ENCODE results near the gene RPEL1.
"Not testable (repeated sequence)": the region's sequence is repeated elsewhere in the genome, so short reads cannot be mapped to it uniquely, and the experiment has no call there.

Gene RPEL1

DNA sequence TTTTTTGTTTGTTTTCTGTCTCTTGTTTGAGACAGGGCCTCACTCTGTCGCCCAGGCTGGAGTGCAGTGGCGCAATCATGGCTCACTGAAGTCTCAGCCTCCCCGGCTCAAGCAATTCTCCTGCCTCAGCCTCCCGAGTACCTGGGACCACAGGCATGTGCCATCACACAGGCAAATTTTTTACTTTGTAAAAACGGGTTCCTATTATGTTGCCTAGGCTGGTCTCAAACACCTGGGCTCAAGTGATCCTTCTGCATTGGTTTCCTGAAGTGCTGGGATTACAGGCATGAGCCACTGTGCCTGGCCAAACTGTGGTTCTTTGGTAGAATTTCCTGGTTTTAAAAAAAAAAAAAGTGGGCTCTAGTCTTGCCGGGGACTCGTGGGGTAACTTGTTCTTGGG, at the start of gene RPEL1:
Gene RPEL1 (plus strand): TSS at position 301 of the 400 bp plus-strand sequence. CDS start 110 bp downstream, outside the sequence.
- not testable (repeated sequence) for DNase-seq

DNA sequence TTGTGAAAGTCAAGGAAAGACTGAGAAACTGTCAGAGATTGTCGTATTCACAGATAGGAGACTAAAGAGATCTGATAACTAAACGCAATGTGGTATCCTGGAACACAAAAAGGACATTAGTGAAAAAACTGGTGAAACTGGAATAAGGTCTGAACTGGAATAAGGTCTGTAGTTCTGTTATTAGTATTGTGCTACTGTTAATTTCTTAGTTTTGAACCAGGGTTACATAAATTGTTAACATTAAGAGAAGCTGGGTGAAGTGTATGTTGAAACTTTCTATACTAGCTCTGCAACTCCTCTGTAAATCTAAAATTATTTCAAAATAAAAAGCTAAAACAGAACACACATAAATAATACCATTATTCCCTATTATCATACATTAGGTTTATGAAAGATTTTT, 49.2 kb upstream of the RPEL1 start:
- no peak for DNase-seq

DNA sequence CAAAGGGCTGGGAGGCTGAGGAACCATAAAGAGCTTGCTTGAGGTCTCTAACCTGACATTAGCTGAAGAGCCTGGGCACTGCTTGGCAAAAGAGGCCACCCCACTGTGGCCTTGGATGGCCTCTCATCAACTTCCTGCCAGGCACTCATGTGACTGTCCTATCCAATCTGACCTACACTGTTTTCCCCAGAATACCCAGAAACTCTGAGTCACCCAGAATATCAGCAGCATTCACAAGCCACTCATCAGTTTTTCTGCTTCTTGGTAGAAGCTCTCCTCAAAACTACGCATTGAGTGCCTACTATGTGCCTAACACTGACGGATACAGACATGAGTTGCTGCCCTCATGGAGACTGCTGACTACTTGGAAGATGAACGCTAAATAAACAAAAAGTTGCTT, 48.5 kb upstream of the RPEL1 start:
- DNase-seq = no peak

DNA sequence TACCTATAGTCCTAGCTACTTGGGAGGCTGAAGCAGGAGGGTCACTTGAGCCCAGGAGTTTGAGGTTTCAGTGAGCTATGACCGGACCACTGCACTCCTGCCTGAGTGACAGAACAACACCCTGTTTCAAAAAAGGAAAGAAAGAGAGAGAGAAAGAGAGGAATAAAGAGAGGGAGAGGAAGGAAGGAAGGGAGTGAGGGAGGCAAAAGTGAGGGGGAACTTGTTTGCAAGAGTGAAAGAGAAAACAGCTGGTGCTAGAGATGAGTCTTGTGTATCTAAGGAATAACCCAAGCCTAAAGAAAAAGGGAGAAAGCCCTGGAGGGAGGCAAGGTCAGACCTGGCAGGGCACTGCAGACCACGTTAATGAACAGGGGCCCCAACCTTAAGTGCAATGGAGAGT, 47.8 kb upstream of the RPEL1 start:
- DNase-seq = no peak

DNA sequence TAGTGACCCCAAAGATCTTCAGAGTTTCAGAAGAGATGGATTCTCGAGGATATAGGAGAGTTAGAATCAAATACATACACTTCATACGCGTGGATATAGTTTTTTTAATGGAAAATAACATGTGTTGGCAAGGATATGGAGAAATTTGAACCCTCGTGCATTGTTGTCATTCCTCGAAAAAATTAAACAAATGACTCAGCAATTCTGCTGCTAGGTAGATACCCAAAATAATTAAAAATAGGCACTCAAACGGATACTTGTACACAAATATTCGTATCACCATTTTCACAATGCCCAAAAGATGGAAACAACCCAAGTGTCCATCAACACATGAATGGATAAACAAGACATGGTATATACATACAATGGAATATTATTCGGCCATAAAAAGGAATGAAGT, 47.0 kb upstream of the RPEL1 start:
- no peak for DNase-seq

DNA sequence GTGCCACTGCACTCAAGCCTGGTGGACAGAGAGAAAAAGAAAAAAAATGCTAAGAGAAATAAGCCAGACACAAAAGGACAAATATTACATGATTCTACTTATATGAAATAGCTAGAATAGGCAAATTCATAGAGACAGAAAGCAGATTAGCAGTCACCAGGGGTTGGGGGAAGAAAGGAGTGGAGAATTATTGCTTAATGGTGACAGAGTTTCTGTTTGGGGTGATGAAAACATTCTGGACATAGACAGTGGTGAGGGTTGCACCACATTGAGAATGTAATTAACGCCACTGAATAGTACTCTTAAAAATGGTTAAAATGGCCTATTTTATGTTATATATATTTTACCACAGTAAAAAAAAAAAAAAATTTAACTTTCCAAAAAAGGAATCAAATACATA, 46.2 kb upstream of the RPEL1 start:
- no peak for DNase-seq

DNA sequence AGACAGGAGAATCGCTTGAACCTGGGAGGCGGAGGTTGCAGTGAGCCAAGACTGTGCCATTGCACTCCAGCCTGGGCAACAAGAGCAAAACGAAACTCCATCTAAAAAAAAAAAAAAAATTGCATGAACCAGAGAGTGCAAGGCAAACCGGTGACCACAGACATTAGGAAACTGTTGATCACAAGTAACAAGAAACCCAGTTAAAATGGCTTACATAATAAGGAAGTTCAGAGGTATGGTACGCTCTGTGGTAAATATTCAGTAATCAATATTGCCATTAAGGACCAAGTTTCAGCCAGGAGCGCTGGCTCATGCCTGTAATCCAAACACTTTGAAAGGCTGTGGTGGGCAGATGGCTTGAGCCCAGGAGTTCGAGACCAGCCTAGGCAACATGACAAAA, 43.4 kb upstream of the RPEL1 start:
- DNase-seq = no peak

DNA sequence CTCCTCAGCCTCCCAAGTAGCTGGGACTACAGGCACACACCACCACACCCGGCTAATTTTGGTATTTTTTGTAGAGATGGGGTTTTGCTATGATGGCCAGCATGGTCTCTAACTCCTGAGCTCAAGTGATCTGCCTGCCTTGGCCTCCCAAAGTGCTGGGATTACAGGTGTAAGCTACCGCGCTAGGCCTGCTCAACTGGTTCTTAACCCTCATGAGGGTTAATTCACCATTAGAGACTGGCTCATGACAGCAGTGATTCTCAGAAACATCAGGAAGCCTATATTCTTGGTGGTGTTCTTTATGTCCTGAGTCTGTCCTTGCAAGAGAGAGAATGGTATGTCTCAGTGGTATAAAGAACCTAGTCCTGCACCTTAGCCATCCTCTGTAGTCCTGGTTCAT, 42.2 kb upstream of the RPEL1 start:
- DNase-seq = no peak

DNA sequence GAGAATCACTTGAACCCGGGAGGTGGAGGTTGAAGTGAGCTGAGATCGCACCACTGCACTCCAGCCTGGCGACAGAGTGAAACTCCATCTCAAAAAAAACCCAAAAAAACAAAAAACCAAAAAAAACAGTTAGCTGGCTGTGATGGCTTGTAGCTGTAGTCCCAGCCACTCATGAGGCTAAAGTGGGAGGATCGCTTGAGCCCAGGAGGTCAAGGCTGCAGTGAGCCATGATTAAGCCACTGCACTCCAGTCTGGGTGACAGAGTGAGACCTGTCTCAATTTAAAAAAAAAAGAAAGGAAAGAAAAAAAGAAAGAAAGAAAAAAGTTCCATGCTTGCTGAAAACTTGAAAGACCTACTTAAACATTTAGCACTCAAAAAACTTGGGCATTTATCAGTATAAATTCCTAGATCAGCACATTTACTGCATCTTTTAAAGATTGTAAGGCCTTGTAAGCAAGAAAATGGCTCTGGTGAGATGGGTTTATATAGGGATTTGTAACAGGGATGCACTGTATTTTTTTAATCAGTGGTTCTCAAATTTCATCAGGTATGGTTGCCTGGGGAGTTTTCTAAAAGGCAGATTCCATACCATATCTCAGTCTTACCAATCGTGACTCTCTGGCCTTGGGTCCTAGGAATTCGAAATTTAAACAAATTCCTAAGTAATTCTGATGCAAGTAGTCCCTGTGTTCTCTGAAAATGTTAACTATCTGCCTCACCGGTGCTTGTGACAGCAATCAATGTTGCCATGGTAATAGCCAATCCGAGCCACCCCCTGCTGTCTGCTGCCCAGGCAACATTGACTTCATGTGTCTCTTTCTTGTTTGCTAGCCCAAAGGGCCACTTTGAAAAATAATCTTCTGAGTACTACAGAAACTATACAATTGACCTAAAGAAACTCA, 41.1 kb upstream of the RPEL1 start:
- DNase-seq = no peak

DNA sequence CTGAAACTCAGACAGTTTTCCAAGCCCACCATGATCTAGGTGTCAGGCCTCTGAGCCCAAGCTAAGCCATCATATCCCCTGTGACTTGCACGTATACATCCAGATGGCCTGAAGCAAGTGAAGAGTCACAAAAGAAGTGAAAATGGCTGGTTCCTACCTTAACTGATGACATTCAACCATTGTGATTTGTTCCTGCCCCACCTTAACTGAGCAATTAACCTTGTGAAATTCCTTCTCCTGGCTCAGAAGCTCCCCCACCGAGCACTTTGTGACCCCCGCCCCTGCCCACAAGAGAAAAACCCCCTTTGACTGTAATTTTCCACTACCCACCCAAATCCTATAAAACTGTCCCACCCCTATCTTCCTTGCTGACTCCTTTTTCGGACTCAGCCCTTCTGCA, 40.3 kb upstream of the RPEL1 start:
- DNase-seq = not testable (repeated sequence)

DNA sequence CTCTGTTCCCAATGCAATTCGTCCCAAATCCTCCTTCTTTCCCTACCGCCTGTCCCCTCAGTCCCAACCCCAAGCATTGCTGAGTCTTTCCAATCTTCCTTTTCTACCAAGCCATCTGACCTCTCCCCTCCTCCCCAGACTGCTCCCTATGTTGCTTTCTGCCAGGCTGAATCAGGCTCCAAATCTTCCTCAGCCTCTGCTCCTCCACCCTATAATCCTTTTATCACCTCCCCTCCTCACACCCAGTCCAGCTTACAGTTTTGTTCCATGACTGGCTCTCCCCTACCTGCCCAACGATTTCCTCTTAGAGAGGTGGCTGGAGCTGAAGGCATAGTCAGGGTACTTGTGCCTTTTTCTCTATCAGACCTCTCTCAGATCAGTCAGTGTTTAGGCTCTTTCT, 39.0 kb upstream of the RPEL1 start:
- DNase-seq = not testable (repeated sequence)

DNA sequence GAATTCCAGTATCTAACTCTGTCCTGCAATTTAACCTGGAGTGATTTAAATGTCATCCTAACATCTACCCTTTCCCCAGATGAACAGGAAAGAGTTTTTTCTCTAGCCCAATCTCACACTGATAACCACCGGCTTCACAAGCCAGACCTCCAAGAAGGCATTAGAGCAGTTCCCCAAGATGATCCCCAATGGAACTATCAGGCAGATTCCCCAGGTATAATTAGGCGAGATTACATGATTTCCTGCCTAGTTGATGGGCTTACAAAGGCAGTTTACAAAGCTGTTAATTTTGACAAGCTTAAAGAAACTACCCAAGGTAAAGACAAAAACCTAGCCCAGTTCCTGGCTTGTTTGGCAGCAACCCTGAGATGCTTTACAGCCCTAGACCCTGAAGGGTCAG, 38.5 kb upstream of the RPEL1 start:
- DNase-seq = no peak

DNA sequence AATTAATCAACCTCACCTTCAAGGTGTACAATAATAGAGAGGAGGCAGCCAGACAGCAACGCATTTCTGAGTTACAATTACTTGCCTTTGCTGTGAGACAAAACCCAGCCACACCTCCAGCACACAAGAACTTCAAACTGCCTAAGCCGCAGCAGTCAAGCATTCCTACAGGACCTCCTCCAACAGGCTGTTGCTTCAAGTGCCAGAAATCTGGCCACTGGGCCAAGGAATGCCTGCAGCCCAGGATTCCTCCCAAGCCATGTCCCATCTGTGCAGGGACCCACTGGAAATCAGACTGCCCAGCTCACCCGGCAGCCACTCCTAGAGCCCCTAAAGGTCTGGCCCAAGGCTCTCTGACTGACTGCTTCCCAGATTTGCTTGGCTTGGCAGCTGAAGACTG, 38.0 kb upstream of the RPEL1 start:
- DNase-seq = not testable (repeated sequence)

DNA sequence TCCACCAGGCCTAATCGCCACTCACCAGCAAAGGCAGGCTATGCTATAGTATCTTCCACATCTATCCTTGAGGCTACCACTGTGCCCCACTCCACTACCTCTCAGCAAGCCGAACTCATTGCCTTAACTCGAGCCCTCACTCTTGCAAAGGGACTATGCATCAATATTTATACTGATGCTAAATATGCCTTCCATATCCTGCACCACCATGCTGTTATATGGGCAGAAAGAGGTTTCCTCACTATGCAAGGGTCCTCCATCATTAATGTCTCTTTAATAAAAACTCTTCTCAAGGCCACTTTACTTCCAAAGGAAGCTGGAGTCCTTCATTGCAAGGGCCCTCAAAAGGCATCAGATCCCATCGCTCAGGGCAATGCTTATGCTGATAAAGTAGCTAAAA, 35.4 kb upstream of the RPEL1 start:
- not testable (repeated sequence) for DNase-seq

DNA sequence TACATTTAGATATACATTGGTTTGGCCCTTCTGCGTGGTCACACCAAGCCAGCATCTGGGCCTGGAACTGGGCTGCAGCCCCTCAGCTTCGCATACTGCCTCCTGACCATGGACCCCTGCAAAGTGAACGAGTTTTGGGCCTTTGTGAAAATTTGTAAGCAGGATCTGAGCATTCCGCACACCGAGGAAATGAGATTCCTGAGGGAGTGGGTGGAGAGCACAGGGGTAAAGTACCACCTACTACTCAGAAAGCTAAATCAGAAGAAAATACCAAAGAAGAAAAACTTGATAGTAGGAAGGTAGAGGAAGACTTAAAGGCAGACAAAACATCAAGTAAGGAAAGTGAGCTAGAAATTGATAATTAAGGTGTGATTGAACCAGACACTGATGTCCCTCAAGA, 30.1 kb upstream of the RPEL1 start:
- DNase-seq = no peak

DNA sequence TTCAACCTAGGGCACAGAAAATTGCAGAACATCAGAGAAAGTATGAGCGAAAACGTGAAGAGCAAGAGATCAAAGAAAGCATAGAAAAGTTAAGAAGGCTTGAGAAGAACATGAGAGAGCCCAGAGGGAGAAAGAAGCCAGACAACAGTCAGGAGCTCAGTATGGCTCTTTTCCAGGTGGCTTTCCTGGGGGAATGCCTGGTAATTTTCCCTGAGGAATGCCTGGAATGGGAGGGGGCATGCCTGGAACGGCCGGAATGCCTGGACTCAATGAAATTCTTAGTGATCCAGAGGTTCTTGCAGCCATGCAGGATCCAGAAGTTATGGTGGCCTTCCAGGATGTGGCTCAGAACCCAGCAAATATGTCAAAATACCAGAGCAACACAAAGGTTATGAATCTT, 29.3 kb upstream of the RPEL1 start:
- not testable (repeated sequence) for DNase-seq

DNA sequence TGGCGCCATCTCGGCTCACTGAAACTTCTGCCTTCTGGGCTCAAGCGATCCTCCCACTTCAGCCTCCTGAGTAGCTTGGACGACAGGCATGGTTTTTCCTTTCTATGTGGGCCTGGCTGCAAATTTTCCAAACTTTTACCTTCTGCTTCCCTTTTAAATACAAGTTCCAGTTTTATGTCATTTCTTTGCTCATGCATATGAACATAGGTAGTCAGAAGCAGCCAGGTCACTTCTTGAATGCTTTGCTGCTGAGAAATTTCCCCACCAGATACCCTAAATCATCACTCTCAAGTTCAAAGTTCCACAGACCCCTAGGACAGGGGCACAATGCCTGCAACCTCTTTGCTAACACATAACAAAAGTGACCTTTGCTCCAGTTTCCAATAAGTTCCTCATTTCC, 21.6 kb upstream of the RPEL1 start:
- DNase-seq = no peak

DNA sequence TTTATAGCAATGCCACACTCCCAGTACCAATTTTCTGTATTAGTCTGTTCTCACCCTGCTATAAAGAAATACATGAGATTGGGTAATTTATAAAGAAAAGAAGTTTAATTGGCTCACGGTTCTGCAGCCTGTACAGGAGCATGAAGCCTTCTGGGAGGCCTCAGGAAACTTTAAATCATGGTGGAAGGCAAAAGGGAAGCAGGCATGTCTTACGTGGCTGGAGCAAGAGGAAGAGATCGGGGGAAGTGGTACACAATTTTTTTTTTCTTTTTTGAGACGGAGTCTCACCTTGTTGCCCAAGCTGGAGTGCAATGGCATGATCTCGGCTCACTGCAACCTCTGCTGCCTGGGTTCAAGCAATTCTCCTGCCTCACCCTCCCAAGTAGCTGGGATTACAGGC, 21.0 kb upstream of the RPEL1 start:
- DNase-seq = not testable (repeated sequence)

DNA sequence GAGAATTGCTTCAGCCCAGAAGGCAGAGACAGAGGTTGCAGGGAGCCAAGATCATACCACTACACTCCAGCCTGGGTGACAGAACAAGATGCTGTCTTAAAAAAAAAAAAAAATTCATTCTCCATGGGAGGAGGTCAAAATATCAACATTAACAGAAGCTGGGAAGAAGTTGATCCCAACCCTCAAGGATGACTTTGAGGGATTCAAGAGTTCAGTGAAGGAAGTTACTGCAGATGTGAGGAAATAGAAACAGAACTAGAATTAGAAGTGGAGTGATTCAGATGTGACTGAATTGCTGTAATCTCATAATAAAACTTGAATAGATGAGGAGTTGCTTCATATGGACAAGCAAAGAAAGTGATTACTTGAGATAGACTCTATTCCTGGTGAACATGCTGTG, 19.7 kb upstream of the RPEL1 start:
- no peak for DNase-seq

DNA sequence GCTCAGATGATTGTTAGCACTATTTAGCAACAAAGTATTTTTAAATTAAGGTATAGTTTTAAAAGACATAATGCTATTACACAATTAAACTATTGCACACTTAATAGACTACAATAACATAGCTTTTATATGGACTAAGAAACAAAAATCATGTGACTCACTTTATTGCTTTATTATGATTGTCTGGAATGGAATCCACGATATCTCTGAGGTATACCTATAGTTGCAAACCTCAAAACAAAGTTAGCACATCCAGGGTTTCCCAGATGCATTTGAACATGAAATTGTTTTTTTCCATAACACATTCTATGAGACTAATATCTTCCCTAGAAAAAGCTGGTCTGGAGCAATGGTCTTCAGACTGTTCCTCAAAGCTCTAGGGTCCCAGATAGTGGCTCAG, 18.3 kb upstream of the RPEL1 start:
- no peak for DNase-seq

DNA sequence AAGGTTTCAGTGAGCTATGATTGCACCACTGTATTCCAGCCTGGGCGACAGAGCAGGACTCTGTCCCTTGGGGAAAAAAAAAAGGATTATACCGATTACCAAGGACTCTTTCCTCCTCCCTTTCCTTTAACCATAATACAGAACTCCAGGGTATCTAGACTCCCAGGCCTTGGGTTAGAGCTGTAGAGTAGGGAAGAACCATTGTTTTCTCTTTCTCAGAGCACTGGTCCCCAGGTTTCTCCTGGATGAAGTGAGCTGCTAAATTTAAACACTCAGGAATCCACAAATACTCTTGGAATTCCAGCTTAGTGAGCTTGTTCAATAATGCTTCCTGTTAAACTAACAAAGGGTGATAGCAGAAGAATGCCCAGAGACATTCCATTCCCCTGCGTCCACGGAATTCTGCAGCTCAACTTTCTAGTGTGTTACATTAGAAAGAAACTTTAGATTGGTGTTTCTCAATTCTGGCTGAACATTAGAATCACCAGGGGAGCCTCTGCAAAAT, 14.6 kb upstream of the RPEL1 start:
- no peak for DNase-seq

DNA sequence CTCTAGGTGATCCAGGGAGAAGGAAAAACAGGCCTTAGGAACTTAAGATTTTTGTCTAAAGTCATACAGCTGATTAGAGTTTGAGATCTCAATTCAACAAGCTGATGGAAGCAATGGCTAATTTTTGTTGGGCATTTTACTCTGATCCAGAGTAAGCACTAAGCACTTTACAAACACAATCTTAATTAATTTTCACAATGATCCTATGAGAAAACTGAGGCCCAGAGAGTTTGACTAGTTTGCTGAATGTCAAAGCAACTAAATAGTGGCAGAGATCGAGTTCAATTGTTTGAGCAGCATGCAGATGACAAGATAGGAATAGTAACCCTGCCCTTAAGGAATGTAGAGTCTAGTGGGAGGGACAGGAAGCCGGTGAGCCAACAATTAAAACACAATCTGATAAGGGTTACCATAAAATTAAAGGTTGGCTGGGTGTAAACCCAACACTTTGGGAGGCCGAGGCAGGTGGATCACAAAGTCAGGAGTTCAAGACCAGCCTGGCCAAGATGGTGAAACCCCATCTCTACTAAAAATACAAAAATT, 13.5 kb upstream of the RPEL1 start:
- no peak for DNase-seq

DNA sequence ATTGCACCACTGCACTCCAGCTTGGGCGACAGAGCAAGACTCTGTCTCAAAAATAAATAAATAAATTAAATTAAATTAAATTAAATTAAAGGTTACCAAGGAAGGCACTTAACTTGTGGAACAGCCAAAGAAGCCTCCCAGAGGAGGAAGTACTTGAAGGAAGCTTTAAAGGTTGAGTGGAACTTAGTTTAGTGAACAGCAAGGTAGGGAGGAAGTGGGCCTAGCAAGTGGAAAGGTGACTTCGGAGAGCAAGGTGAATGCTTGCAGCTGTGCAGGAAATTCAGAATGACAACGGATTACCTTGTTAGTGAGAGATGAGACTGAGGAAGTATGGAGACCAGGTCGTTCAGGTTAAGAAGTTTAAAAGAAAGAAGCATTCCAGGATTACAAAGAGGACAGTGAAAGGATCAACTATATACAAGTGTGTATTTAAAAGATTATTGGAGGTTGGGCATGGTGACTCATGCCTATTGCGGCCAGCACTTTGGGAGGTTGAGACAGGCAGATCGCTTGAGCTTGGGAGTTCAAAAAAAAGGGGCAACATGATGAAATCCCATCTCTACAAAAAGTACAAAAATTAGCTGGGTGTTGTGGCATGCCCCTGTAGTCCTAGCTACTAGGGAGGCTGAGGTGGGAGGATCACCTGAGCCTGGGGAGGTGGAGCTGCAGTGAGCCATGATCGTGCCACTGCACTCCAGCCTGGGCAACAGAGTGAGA, 12.8 kb upstream of the RPEL1 start:
- DNase-seq = no peak

DNA sequence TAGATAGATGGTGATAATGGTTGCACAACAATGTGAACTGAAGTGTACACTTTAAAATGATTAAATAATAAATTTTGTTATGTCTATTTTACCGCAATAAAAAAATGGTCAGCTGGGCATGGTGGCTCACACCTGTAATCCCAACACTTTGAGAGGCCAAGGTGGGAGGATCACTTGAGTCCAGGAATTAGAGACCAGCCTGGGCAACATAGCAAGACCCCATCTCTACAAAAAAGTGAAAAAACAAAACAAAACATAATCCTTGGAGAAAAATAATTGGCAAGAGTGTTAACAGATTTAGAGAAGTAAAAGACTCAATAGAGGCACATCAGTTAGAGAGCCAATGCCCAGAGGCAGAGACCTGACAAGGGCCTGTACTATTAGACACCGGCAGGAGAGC, 9.9 kb upstream of the RPEL1 start:
- DNase-seq = no peak
